Right lung (tissue), 5 donors: Measurements from ENCODE around the gene BPIFA1. TPM values are rescaled to one million over a fixed set of nuclear protein-coding genes. Genes with fewer than 3 reads are reported as not detected.
A peak's percentile ranks its signal among the peaks of the same experiment; 100 is the strongest.

Source experiments
- DNase-seq, 2 donors: peaks; one replicate each; pipeline ENCODE4 v3.0.0-alpha.2; 2013
- polyA plus RNA-seq, 5 donors: library from polyadenylated mRNA; unstranded; fragments of 120-200 nt; gene quantifications; one replicate each; pipeline versions ENCODE4 v1.2.1 to v1.2.3, GENCODE V29; 2013; ENCODE audit warnings: inconsistent platforms in 1 of 5, low replicate concordance in 1 of 5; ENCODE audit not compliant: insufficient read length in 5 of 5, insufficient read depth in 1 of 5

Gene BPIFA1
- polyA plus RNA-seq, 5 donors, result not detected

GRCh38 chr20:33239979-33240736 lies 4.4 kb downstream of the BPIFA1 start:
- no peak for DNase-seq

- DNase-seq, result no peak
Observed at GRCh38 chr20:33240923-33241322, 5.1 kb downstream of the BPIFA1 start.

- no peak for DNase-seq
Observed at GRCh38 chr20:33242319-33243100, 6.7 kb downstream of the BPIFA1 start.

- no peak for DNase-seq
Observed at GRCh38 chr20:33246077-33246476, 10.3 kb downstream of the BPIFA1 start.

DNA sequence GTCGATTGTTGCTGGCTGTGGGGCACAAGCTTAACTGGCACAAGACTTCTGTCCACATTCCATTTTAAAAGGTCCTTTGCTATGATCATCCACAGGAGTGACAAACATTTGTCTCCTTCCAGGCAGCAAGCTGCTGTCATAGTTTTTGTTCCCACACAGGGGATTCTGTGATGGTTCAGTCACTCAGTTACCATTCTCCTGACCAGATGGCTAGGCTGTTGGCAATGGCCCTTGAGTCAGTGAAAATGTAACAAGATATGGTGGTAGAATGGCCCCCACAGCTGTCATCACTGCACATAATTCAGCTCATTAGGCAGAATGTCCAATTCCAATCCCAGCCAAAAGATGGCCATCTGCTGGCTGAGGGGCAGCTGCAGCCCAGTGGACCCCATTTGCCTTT lies 13.7 kb downstream of the BPIFA1 start:
- no peak for DNase-seq

GRCh38 chr20:33250666-33251065 lies 14.9 kb downstream of the BPIFA1 start:
- no peak for DNase-seq

DNA sequence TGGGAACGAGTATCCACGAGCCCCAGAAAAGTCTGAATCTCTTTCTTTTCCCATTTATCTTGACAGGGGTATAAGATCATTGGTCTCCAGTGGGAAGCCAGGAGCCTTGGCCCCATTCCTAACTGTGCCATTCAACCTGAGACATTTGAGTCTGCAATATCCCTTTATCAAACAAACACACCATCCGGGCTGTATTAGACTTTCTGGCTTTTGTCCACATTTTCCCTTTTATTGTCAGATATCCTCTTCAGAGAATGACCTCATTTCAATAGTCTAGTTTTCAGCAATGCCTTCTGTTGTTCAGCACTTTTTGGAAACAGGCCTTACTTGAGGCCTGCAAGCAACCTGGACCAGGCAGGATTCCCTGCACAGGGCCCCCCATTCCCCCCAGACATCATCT lies 15.7 kb downstream of the BPIFA1 start:
- no peak for DNase-seq

GRCh38 chr20:33252460-33252859 lies 16.7 kb downstream of the BPIFA1 start:
- no peak for DNase-seq

GRCh38 chr20:33255005-33255404 lies 19.2 kb downstream of the BPIFA1 start:
- DNase-seq, result no peak

DNA sequence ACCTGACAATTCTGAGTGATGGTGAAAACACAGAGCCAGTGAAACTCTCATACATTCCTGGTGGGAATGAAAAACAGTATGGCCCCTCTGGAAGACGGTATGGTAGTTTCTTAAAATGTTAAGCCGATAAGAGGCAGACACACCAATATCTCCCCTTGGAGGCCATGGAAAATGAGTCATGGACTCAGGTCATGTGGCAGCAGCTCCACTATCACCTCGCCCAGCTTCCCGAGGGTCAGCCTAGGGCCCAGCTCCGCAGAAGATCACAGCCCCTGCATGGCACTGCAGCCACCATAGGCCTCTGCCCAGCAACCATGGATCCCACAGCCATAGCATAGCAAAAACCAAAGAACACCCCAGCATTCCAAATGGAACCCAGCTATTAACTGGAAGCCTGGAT lies 21.4 kb downstream of the BPIFA1 start:
- no peak for DNase-seq

DNA sequence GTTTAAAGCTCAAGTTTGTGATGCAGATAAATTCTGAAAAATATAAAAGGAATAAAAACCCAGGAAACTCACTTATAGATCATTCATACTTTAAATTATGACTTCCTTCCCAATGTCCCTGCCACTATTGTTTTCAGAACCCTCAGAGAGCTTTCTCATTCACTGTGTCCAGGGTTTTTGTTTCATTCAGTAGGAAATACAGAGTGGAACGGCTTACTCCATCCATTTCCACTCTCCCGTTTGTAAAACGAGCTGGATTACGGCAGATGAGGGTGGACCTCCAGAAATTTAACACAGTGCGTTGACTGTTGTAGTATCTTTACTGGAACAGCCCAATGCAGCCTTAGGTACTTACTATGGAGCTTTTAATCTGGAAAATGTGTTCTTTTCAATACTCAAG lies 23.6 kb downstream of the BPIFA1 start:
- no peak for DNase-seq

DNA sequence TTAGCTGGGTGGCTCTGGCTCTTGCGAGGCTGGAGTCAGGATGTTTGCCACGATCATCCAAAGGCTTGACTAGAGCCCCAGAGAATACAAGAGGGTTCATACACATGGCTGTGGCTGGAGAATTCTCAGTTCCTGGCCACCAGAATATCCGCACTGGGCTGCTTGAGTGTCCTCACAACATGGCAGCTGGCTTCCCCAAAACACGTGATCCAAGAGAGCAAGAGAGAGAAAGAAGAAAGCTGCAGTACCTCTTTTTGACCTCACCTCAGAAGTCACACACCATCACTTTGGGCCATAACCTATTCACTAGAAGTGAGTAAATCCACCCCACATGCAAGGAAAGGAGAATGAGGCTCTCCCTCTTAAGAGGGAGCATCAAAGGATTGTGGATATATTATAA lies 25.7 kb downstream of the BPIFA1 start:
- no peak for DNase-seq

DNA sequence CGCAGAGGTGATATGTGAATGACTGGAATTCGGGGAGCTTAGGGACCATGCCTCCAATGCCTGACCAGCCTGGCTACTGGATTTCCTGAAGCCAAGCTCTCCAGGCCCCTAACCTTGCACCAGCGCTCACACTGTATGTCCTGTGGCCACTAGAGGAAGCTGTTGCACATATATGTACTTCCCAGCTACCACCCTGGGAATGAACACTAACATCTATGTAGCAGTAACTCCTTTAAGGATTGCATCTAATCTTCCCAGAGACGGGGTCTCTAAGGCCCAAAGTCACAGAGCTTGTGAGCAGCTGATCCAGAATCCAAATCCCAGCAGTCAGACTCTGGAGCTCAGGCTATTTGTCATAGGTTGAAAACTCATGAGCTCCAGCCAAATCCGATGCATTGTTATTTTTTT lies 26.9 kb downstream of the BPIFA1 start:
- DNase-seq, result peak; percentile 12 to 41

DNA sequence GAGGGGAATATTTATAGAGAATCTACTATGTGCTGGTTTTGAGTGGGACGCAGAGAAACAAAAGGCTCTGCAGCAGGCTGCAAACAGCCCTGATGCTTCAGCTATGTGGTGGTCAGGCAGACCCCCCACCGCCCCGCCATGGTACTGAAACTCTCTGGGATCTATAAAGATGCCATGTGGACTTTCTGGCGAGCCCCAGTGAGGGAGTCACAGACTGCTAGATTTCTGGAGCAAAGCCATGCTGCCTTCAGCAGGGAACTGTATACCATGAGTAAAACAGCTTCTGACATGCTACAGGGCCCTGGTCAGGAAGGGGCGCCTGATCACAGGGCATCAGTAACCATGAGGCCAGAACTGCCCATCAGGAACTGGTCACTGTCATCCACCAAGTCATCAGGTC lies 28.0 kb downstream of the BPIFA1 start:
- DNase-seq, result no peak

- no peak for DNase-seq
Observed at GRCh38 chr20:33267701-33268100, 31.9 kb downstream of the BPIFA1 start.

DNA sequence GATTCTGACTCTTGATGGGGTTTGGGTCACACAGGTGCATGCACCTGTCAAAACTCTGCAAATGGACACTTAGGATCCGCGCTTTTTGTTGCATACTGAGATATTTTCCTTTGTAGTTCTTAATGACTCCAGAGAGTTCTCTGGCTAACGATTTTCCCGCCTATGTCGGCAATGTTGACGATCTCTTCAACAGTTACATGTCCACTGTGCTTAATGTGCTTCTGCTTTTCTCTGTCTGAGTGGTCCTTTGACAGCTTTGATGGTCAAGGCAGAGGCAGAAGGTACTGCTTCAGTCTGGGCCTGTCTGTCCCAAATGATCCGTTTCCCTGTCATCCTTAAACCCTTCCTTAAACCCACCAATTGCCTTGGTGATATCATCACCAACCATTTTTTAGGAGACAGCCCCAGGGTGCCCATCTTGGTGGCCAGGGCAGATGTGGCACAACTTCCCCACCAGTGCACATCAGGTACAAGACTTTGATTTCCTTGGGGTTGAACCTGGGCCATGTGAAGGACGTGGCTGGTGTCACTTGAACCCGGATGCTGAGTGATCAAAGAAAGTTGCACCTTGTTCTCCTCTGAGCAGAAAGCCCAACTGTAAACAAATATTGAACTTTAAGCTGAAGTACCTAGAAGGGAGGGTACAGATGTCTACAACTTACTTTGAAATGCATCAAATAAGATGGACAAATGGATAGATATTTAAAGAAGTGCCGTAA lies 36.5 kb downstream of the BPIFA1 start:
- DNase-seq, result no peak

DNA sequence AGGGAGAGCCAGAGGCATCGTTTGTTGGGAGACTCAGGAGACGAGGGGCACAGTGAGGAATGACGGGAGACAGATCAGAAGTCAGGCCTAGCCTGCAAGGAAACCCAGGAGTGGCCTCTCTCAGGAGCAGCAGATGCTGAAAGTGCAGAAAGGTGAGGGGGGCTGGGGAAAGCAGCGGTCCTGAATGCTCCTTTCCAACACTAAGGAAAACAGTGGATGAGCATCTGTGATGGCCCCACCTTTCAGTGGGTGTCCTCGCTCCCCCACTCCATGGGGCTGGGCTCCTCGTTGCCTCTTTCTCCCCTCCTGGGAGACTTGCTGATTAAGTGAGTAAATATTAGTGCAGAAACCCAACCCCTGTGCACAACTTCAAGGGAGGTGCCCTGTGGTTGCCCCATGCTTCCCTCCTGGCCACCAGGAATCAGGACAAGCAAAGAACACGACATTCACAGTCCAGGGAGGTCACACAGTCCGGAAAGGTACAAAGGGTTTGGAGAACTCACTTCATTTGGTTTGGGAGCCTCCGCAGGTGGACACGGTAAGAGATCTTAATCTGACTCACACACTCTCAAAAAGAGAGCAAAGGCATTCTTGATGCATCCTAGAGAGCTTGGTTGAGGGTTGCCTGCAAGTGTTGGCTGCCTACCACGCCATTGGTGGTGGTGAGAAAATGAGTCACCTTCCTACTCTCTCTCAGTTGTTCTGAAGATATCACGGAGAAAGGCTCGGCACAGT lies 37.5 kb downstream of the BPIFA1 start:
- no peak for DNase-seq

GRCh38 chr20:33275215-33275614 lies 39.4 kb downstream of the BPIFA1 start:
- no peak for DNase-seq

GRCh38 chr20:33275871-33276270 lies 40.1 kb downstream of the BPIFA1 start:
- no peak for DNase-seq

GRCh38 chr20:33276303-33277113 lies 40.7 kb downstream of the BPIFA1 start:
- DNase-seq, result no peak
